ENCODE data around the gene TMEM117.
"Not testable (repeated sequence)": the region's sequence is repeated elsewhere in the genome, so short reads cannot be mapped to it uniquely, and the experiment has no call there.

Gene TMEM117

GRCh38 chr12:44026046-44026445, 190.2 kb downstream of the TMEM117 start (continued):
- TF ChIP-seq ZNF26 (tag by site-specific recombination; IDR thresholded peaks at IDR 0.05) (no peak), TSHZ1 (tag by site-specific recombination; IDR thresholded peaks at IDR 0.05; ENCODE audit: borderline replicate concordance) (no peak), SP7 (tag by site-specific recombination; IDR thresholded peaks at IDR 0.05) (no peak), ZNF404 (tag by site-specific recombination; IDR thresholded peaks at IDR 0.05) (no peak), SP3 (tag by site-specific recombination; IDR thresholded peaks at IDR 0.05) (no peak), KLF7 (tag by site-specific recombination; IDR thresholded peaks at IDR 0.05; ENCODE audit: borderline replicate concordance) (no peak), ZNF138 (tag by site-specific recombination; IDR thresholded peaks at IDR 0.05; ENCODE audit: borderline replicate concordance) (no peak), ZNF610 (tag by site-specific recombination; IDR thresholded peaks at IDR 0.05; ENCODE audit: borderline replicate concordance) (no peak), ZBTB26 (tag by site-specific recombination; optimal IDR thresholded peaks at IDR 0.05) (no peak), ZNF24 (tag by site-specific recombination; IDR thresholded peaks at IDR 0.05) (no peak), ZNF555 (tag by site-specific recombination; conservative IDR thresholded peaks at IDR 0.05) (no peak)

- H3K4me1 ChIP-seq (ENCODE audit: control insufficient read depth, insufficient read depth, low read length); H3K36me3 ChIP-seq (ENCODE audit: control insufficient read depth in 2 of 2, insufficient read depth in 1 of 2, low read length in 2 of 2); POLR2A ChIA-PET; CTCF ChIA-PET; H3K27ac ChIP-seq (ENCODE audit: extremely low read depth, low read depth, low read length); H3K9me3 ChIP-seq (ENCODE audit: control insufficient read depth, insufficient read depth, low read depth, low read length); H3K4me3 ChIP-seq (ENCODE audit: low read depth, low read length): not testable (repeated sequence)
These were observed 191.0 kb downstream of the TMEM117 start for GRCh38 chr12:44026926-44027325.

GRCh38 chr12:44029194-44029593, 193.3 kb downstream of the TMEM117 start:
- POLR2A ChIA-PET, result no interaction called here
- no peaks in the 10 kb centered on the region for H3K4me1 ChIP-seq (ENCODE audit: control insufficient read depth, insufficient read depth, low read length)
- no peak overlapping the region for H3K4me3 ChIP-seq (ENCODE audit: low read depth, low read length)
- H3K9me3 ChIP-seq (ENCODE audit: control insufficient read depth, insufficient read depth, low read depth, low read length), result no peaks in the 10 kb centered on the region
- H3K27ac ChIP-seq (ENCODE audit: extremely low read depth, low read depth, low read length), result no peak overlapping the region
- TF ChIP-seq GFI1B (tag by site-specific recombination; IDR thresholded peaks at IDR 0.05), result no peak
- no peak for TF ChIP-seq BCL11A (tag by site-specific recombination; IDR thresholded peaks at IDR 0.05; ENCODE audit: low read depth)
- no peak for TF ChIP-seq ZNF174 (tag by site-specific recombination; IDR thresholded peaks at IDR 0.05)
- no peak for TF ChIP-seq ZNF514 (tag by site-specific recombination; IDR thresholded peaks at IDR 0.05)
- TF ChIP-seq ZNF501 (tag by site-specific recombination; IDR thresholded peaks at IDR 0.05), result no peak
- TF ChIP-seq EGR2 (tag by site-specific recombination; IDR thresholded peaks at IDR 0.05; ENCODE audit: low read depth), result no peak
- no peak for TF ChIP-seq ZNF48 (tag by site-specific recombination; IDR thresholded peaks at IDR 0.05)
- no peak for TF ChIP-seq ZNF600 (tag by site-specific recombination; IDR thresholded peaks at IDR 0.05)
- TF ChIP-seq ZBTB11 (tag by site-specific recombination; conservative IDR thresholded peaks at IDR 0.05; ENCODE audit: low read depth), result no peak
- no peak for TF ChIP-seq ZNF624 (tag by site-specific recombination; IDR thresholded peaks at IDR 0.05)
- TF ChIP-seq ZNF416 (tag by site-specific recombination; IDR thresholded peaks at IDR 0.05), result no peak
- no peak for TF ChIP-seq ZNF660 (tag by site-specific recombination; IDR thresholded peaks at IDR 0.05)
- TF ChIP-seq ZNF76 (tag by site-specific recombination; IDR thresholded peaks at IDR 0.05; ENCODE audit: borderline replicate concordance, low read depth), result no peak
- no peak for TF ChIP-seq KLF16 (tag by site-specific recombination; IDR thresholded peaks at IDR 0.05)
- CTCF ChIA-PET, result interaction anchor here (1.0 to 1.6 kb wide), 2 partner anchors 14 to 901 kb away, joined by 3 to 5 read pairs; no protein-coding TSS in a partner anchor
- no peaks in the 10 kb centered on the region for H3K36me3 ChIP-seq (ENCODE audit: control insufficient read depth in 2 of 2, insufficient read depth in 1 of 2, low read length in 2 of 2)
